SH-SY5Y (cell line): Measurements from ENCODE around the gene DGKH.

Experiments
- GATA2 ChIP-seq: IDR thresholded peaks from 2 replicates; pipeline ENCODE4 v1.6.1; 2011; ENCODE audit warnings: mild to moderate bottlenecking, low read depth, low read length
- GATA3 ChIP-seq: IDR thresholded peaks from 2 replicates; pipeline ENCODE4 v1.6.1; 2011; ENCODE audit warnings: low read depth, mild to moderate bottlenecking, low read length, moderate library complexity

DGKH gene

GRCh38 chr13:42274386-42275097 is 226.1 kb downstream of the DGKH start:
- TF ChIP-seq GATA3 (no peak), GATA2 (no peak)

GRCh38 chr13:42275098-42275471 is 226.6 kb downstream of the DGKH start:
- TF ChIP-seq GATA2 (no peak), GATA3 (no peak)

- TF ChIP-seq GATA2 = no peak
- TF ChIP-seq GATA3 = no peak
Observed at GRCh38 chr13:42275506-42275905, 227.1 kb downstream of the DGKH start.

GRCh38 chr13:42276683-42277082 is 228.2 kb downstream of the DGKH start:
- TF ChIP-seq GATA2 (no peak), GATA3 (no peak)

- TF ChIP-seq GATA2 (no peak), GATA3 (no peak)
Observed at GRCh38 chr13:42277618-42278276, 229.3 kb downstream of the DGKH start.

GRCh38 chr13:42279080-42279479 is 230.6 kb downstream of the DGKH start:
- TF ChIP-seq GATA3 (no peak), GATA2 (no peak)

- TF ChIP-seq GATA2 (no peak), GATA3 (no peak)
Observed at GRCh38 chr13:42279986-42280385, 231.5 kb downstream of the DGKH start.

GRCh38 chr13:42280537-42280936 is 232.1 kb downstream of the DGKH start:
- TF ChIP-seq GATA3 (no peak), GATA2 (no peak)

- TF ChIP-seq GATA3 (no peak), GATA2 (no peak)
Observed at GRCh38 chr13:42283574-42283973, 235.1 kb downstream of the DGKH start.

GRCh38 chr13:42284068-42284467 is 235.6 kb downstream of the DGKH start:
- TF ChIP-seq GATA2 (no peak), GATA3 (no peak)
